ENCODE measurements around the gene ZNF584.

- TF ChIP-seq POLR2AphosphoS5 (IDR thresholded peaks at IDR 0.05; ENCODE audit: low read depth) (peak; percentile 86), CTCF (IDR thresholded peaks at IDR 0.05; ENCODE audit: insufficient read depth, low read length) (no peak)
Observed at GRCh38 chr19:58380662-58381459, 27.6 kb upstream of the ZNF584 start, which contains the start of gene ZNF837.
